Rectal smooth muscle tissue (tissue), 1 donor: ENCODE measurements around the gene ISG15.

ENCODE experiments used
- H3K27ac ChIP-seq: one replicate; pipeline ENCODE4 v1.7.0; 2013; ENCODE audit warnings: low read depth, low read length, inconsistent platforms
- H3K27me3 ChIP-seq: one replicate; pipeline ENCODE4 v1.7.0; 2013; ENCODE audit warnings: low read length; ENCODE audit not compliant: control insufficient read depth, insufficient read depth
- H3K36me3 ChIP-seq: one replicate; pipeline ENCODE4 v1.7.0; 2013; ENCODE audit warnings: low read length; ENCODE audit not compliant: control insufficient read depth, insufficient read depth
- H3K4me1 ChIP-seq: one replicate; pipeline ENCODE4 v1.7.0; 2013; ENCODE audit warnings: low read length; ENCODE audit not compliant: control insufficient read depth, insufficient read depth
- H3K4me3 ChIP-seq: one replicate; pipeline ENCODE4 v1.7.0; 2013; ENCODE audit warnings: low read length
- H3K9ac ChIP-seq: one replicate; pipeline ENCODE4 v1.7.0; 2013; ENCODE audit warnings: low read length

The ISG15 gene

GRCh38 chr1:1062348-1063163 lies 49.3 kb downstream of the ISG15 start:
- Histone ChIP-seq H3K9ac (no peak overlapping the region), H3K27ac (no peak overlapping the region), H3K36me3 (no peaks in the 10 kb centered on the region), H3K4me3 (no peak overlapping the region), H3K27me3 (peaks cover 41% of the 10 kb centered on the region), H3K4me1 (no peaks in the 10 kb centered on the region)

- no peaks in the 10 kb centered on the region for H3K4me1 ChIP-seq
- H3K4me3 ChIP-seq: no peak overlapping the region
- H3K9ac ChIP-seq: no peak overlapping the region
- H3K27me3 ChIP-seq: peaks cover 38% of the 10 kb centered on the region
- no peak overlapping the region for H3K27ac ChIP-seq
- no peaks in the 10 kb centered on the region for H3K36me3 ChIP-seq
Observed at GRCh38 chr1:1063261-1063944, 50.1 kb downstream of the ISG15 start.
